Activated naive CD4-positive, alpha-beta T cell treated with anti-CD3 and anti-CD28 coated beads, Interleukin-2, amount 50 U/mL, for 72 hours (primary cell): ENCODE measurements around the gene NSRP1. TPM values are rescaled to one million over a fixed set of nuclear protein-coding genes. Genes with fewer than 3 reads are reported as not detected.
A peak's percentile ranks its signal among the peaks of the same experiment; 100 is the strongest.

Experiments used
- ATAC-seq, 2 donors: fragments of 150-1000 bp; cut with Tn5 transposase; 2 replicates each; pipeline ENCODE4 v1.10.0; 2021; ENCODE audit warnings: mild to moderate bottlenecking in 2 of 2, moderate library complexity in 2 of 2
- DNase-seq, 2 donors: peaks; one replicate each; pipeline ENCODE4 v3.0.0; 2021 to 2022; ENCODE audit warnings: low spot score in 2 of 2
- H3K27ac Mint-ChIP-seq, 2 donors: one replicate each; pipeline ENCODE4 v1.8.0; 2022; ENCODE audit warnings: mild to moderate bottlenecking in 2 of 2, mixed read lengths in 2 of 2
- H3K36me3 Mint-ChIP-seq, 2 donors: one replicate each; pipeline ENCODE4 v1.8.0; 2022; ENCODE audit warnings: mixed read lengths in 2 of 2
- H3K9me3 Mint-ChIP-seq, 2 donors: one replicate each; pipeline ENCODE4 v1.8.0; 2022; ENCODE audit warnings: mixed read lengths in 2 of 2
- total RNA-seq, 2 donors: library from RNA; stranded (reverse); gene quantifications; one replicate each; pipeline ENCODE4 v1.2.3, GENCODE V29; 2022

NSRP1 gene
- total RNA-seq, 2 donors from 2014 or later, result 22.0 to 33.6 TPM

DNA sequence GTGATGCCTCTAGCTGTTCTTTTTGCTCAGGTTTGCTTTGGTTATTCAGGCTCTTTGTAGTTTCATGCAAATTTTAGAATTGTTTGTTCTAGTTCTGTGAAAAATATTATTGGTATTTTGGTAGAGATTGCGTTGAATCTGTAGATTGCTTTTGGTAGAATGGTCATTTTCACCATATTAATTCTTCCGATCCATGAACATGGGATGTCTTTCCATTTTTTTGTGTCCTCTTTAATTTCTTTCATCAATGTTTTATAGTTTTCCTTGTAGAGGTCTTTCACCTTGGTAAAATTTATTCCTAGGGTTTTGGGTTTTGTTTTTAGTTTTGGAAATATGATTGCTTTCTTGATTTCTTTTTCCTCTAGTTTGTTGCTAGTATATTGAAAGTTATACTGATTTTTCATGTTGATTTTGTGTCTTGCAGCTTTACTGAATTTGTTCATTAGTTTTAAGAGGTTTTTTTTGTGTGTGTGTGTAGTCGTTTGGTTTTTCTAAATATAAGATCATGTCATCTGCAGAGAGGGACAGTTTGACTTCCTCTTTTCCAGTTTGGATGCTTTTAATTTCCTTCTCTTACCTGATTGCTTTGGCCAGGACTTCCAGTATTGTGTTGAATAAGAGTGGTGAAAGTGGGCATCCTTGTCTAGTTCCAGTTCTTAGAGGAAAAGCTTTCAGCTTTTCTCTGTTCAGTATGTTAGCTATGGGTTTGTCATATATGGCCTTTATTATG is 42.4 kb downstream of the NSRP1 start:
- DNase-seq (no peak), ATAC-seq (no peak)
- Mint-ChIP-seq H3K9me3 (peaks cover 10% of the 10 kb centered on the region in 2 donors), H3K36me3 (peaks cover 26 to 46% of the 10 kb centered on the region in 2 donors), H3K27ac (no peak overlapping the region)

DNA sequence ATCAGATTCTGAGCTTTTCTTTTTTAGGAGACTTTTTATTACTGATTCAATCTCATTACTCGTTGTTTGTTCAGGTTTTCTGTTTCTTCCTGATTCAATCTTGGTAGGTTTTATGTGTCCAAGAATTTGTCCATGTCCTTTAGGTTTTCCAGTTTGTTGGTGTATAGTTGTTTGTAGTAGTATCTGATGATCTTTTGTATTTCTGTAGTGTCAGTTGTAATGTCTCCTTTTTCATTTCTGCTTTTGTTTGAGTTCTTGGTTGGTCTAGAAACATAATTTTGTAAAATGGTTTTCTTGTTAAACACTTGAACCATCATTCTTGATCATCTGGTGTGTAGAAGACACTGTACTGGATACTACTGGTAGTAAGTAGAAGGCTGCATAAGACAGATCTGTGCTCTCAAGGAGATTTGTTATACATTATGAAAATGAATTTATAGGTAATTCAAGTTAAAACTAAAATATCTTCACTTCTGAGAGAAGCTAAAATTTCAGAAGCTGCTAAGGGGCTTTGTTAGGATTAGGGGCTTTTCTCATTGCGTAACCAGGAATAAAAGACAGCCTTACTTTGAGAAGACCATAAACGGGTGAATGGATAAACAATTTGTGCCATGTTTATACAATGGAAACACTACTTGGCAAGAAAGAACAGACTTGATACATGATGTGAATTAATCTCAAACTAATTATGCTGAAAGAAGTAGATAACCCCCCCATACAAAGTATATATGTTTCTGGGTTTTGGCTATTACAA is 44.0 kb downstream of the NSRP1 start:
- ATAC-seq, result no peak
- peaks cover 26 to 46% of the 10 kb centered on the region in 2 donors for H3K36me3 Mint-ChIP-seq
- no peak overlapping the region for H3K27ac Mint-ChIP-seq
- DNase-seq, result no peak
- peaks cover 10% of the 10 kb centered on the region in 2 donors for H3K9me3 Mint-ChIP-seq

DNA sequence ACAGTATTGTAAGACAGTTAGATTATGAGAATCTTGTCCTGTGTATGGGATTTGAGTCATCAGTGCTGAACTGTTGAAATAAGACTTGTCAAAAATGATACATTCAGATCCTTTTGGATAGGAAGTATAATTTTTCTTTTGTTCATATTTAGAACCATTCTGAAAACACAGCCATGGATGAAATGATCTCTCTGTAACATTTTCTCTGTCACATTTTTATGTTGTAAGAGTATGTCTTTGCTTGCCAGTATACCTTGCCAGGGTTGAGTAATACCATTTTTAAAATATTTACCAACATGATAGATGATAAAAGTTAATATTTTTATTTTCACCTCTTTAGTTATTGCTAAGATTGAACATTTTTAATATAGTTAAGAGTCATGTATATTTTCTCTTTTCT is 45.0 kb downstream of the NSRP1 start:
- Mint-ChIP-seq H3K27ac (no peak overlapping the region), H3K36me3 (peaks cover 26 to 39% of the 10 kb centered on the region in 2 donors), H3K9me3 (peaks cover 10% of the 10 kb centered on the region in 2 donors)
- ATAC-seq (no peak), DNase-seq (no peak)

DNA sequence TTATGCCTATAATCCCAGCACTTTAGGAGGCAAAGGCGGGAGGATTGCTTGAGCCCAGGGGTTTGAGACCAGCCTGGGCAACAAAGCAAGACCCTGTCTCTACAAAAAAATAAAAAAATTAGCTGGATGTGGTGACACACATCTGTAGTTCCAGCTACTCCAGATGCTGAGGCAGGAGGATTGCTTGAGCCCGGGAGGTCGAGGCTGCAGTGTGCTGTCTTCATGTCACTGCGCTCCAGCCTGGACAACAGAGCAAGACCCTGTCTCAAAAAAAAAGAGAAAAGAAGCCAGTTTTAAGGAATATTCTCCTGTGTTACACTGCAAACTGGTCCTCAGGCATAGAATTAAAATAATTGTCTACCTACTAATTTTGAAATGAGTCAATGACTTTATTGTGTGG is 47.9 kb downstream of the NSRP1 start:
- no peak overlapping the region for H3K27ac Mint-ChIP-seq
- ATAC-seq, result no peak
- H3K36me3 Mint-ChIP-seq, result peaks cover 12 to 13% of the 10 kb centered on the region in 2 donors
- no peak for DNase-seq
- H3K9me3 Mint-ChIP-seq, result peaks cover 0 to 10% of the 10 kb centered on the region in 2 donors

DNA sequence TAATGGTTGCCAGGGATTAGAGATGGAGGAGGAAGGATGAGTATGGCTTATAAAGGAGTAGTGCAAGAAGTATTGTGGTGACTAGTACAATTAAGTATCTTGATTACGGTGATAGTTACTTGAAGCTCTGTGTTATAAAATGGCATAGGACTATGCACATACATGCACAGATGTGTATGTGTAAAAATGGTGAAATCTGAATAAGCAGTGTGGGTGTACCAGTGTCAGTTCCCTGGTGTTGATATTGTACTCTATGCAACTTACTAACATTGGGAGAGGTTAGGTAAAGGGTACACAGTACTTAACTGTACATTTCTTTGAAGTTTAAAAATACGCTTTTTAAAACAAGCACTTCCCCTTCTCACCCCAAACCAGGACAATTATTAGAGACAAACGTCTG is 48.5 kb downstream of the NSRP1 start:
- Mint-ChIP-seq H3K9me3 (peaks cover 0 to 5% of the 10 kb centered on the region in 2 donors), H3K36me3 (peaks cover 6 to 7% of the 10 kb centered on the region in 2 donors), H3K27ac (no peak overlapping the region)
- DNase-seq, result no peak
- no peak for ATAC-seq

DNA sequence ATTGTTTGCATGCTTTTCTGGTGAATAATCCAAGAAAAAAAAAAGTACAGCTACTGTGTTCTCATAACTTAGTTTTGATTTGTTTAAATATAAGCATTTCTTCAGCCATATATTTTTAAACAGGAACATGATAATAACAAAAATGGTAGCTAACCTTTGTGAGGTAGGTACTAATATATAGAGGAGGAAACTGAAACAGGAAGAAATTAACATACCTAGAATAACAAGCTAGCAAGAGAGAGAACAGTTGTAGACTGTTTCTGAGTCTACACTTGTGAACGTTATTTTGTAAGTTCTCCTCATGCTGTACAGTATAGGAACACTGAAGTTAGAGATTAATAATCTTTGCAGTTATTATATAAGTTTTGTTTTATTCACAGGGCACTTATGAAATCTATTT is 49.3 kb downstream of the NSRP1 start:
- peak overlapping the region in 1 of 2 donors; percentile 14 for H3K27ac Mint-ChIP-seq
- no peak for ATAC-seq
- no peaks in the 10 kb centered on the region for H3K9me3 Mint-ChIP-seq
- DNase-seq, result no peak
- H3K36me3 Mint-ChIP-seq, result no peaks in the 10 kb centered on the region

DNA sequence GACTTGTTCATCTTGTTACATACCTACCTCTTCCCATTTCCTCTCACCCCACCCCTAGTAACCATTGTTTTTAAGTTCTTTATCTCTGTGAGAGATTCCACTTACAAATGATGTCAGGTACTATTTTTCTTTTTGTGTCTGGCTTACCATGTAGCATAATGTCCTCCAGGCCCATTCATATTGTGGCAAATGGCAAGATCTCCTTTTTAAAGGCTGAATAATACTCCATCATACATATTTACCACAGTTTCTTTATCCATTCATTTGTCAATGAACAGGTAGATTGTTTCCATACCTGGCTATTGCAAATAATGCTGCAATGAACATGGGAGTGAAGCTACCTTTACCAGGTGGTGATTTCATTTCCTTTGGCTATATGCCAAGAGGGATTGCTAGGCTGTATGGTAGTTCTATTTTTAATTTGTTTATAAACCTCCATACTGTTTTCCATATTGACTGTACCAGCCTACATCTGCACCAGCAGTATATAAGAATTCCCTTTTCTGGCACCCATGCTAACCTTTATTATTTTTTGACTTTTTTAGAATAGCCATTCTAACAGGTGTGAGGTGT is 53.9 kb downstream of the NSRP1 start:
- DNase-seq (no peak), ATAC-seq (no peak)
- H3K36me3 Mint-ChIP-seq, result peaks cover 0 to under 1% of the 10 kb centered on the region in 2 donors
- H3K27ac Mint-ChIP-seq, result no peak overlapping the region
- no peaks in the 10 kb centered on the region for H3K9me3 Mint-ChIP-seq

DNA sequence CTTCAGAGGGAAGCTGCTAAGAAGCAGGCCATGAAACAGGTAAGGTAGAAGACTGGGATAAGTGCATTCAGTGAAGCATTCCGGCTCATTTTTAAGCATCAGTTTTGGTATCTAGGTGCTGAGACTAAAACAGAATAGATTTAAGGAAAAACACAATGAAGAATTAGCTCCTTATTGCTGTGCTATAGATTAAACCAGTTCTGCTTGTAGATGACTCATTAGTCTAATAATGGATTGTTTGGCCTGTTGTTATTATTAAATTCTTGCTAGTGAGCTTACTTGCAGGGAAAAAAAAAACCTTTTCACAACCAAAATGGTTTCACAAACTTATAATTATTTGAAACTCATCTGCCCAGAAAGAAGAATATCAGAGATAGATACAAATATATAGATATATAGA is 55.9 kb downstream of the NSRP1 start:
- Mint-ChIP-seq H3K36me3 (peaks cover 6 to 9% of the 10 kb centered on the region in 2 donors), H3K27ac (no peak overlapping the region), H3K9me3 (no peaks in the 10 kb centered on the region)
- ATAC-seq (no peak), DNase-seq (no peak)

DNA sequence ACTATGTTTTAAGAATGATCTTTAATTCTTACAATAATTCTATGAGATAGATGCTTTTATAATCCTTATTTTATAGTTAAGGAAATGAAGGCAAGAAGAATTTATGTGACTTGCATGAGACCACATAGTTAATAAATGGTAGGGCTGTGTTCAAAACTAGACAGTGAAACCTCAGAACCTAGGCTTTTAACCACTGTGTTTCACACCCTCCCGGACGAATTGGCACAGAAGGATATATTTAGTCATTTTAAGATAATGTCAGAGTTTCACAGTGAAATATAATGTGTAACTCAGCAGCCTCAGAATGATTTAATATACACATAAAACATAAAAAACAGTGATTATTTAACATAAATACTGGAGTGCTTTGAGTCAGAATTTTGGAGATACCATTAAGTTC is 57.0 kb downstream of the NSRP1 start:
- DNase-seq, result peak in 1 of 2 donors; percentile 31
- no peaks in the 10 kb centered on the region for H3K9me3 Mint-ChIP-seq
- H3K27ac Mint-ChIP-seq, result peak overlapping the region in 1 of 2 donors; percentile 35
- H3K36me3 Mint-ChIP-seq, result peaks cover 6 to 9% of the 10 kb centered on the region in 2 donors
- ATAC-seq, result peak; percentile 93 to 99

DNA sequence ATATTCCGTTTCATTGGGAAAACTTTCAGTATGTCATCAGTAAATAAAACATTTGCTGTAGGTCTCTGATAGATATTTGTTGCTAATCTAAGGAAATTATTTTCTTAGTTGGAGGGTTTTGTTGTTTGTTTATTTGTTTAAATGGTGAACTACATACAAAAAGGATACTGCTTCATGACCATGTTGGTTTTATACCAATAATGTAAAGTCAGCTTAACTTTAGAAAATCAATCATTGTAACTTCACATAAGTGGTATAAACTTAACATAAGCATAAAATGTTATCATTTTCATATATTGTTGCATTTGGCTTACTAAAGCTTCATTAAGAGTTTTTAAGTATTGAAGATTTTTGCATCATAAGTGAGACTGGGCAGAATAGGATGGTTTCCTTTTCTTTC is 57.9 kb downstream of the NSRP1 start:
- Mint-ChIP-seq H3K27ac (peak overlapping the region in 1 of 2 donors; percentile 35), H3K36me3 (peaks cover 6 to 9% of the 10 kb centered on the region in 2 donors), H3K9me3 (no peaks in the 10 kb centered on the region)
- no peak for ATAC-seq
- no peak for DNase-seq

DNA sequence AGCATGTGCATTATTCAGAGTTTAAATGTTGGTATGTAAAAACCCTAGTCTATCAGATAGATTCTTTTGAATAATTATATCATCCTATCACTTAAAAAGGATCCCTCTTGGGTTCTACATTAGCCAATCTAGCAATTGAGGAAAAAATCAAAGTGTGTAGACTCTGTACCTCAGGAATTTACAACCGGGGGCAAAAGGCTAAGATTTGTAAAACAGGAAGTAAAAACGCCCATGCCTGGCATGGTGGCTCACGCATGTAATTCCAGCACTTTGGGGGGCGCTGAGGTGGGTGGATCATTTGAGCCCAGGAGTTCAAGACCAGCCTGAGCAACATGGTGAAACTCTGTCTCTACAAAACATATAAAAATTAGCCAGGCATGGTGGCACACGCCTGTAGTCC is 60.2 kb downstream of the NSRP1 start:
- DNase-seq (no peak), ATAC-seq (no peak)
- Mint-ChIP-seq H3K9me3 (no peaks in the 10 kb centered on the region), H3K27ac (no peak overlapping the region), H3K36me3 (peaks cover 12 to 19% of the 10 kb centered on the region in 2 donors)

DNA sequence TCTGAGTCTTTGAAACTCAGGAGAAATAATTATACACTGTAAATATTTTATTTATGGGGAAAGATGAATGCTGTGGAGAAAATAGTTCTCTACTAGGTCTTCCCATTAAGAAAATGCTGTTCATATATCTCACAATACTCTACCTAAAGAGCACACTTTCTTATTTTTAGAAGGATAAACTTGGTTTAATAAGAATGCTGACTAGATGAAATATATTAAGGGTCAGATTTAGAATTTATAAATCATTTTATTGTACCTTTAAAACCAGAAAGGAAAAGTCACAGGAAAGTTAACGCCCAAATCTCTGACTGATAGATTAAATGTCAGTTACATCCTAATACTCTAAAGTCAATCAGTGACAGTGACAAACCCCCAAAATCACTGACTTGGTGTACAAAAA is 70.1 kb downstream of the NSRP1 start:
- Mint-ChIP-seq H3K27ac (no peak overlapping the region), H3K36me3 (peaks cover 8 to 20% of the 10 kb centered on the region in 2 donors), H3K9me3 (no peaks in the 10 kb centered on the region)
- DNase-seq, result no peak
- ATAC-seq, result no peak

DNA sequence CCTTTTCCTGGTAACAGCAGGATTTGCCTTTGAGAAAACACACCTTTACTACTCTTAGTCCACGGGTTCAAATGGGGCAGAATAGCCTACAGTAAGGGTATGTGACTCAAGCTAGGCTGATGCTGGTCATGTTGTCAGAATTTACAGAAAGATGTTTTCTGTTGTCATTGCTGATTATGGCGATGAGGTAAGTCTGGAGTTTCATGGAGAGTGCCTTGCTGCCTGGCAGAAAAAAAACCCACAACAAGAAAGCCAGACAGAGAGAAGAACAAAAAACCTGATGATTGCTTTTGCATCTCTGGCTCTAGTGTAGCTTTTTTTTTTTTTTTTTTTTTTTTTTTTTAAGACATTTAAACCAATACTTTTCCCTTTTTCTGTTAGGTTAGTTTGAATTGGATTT is 71.0 kb downstream of the NSRP1 start:
- ATAC-seq (no peak), DNase-seq (no peak)
- Mint-ChIP-seq H3K36me3 (peaks cover 8 to 20% of the 10 kb centered on the region in 2 donors), H3K27ac (no peak overlapping the region), H3K9me3 (no peaks in the 10 kb centered on the region)

DNA sequence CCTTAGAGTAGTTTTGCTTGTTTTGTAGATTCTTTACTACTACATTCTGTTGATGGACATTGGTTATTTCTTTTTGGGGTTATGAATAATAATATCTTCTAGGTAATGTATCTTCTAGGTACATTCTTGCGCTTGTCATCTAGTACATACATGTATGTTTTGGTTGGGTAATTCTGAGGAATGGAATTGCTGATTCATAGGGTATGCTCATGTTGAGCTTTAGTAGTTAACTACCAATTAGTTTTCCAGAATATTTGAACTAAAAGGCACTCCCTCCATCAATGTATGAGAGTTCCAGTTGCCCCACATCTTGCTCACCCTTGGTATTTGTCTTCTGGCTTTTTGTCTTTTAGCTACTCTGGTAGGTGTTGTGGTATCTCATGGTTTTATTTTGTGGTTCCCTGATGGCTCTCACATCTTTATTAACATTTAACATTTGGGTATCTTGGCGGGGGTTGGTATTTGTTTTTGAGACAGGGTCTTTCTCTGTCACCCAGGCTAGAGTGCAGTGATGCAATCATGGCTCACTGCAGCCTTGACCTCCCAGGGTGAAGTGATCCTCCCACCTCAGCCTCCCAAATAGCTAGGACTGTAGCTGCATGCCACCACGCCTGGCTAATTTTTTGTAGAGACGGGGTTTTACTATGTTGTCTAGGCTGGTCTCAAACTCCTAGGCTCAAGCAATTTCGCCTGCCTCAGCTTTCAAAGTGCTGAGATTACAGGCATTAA is 71.8 kb downstream of the NSRP1 start:
- H3K27ac Mint-ChIP-seq, result no peak overlapping the region
- peaks cover 8 to 14% of the 10 kb centered on the region in 2 donors for H3K36me3 Mint-ChIP-seq
- no peak for ATAC-seq
- DNase-seq, result no peak
- H3K9me3 Mint-ChIP-seq, result no peaks in the 10 kb centered on the region

DNA sequence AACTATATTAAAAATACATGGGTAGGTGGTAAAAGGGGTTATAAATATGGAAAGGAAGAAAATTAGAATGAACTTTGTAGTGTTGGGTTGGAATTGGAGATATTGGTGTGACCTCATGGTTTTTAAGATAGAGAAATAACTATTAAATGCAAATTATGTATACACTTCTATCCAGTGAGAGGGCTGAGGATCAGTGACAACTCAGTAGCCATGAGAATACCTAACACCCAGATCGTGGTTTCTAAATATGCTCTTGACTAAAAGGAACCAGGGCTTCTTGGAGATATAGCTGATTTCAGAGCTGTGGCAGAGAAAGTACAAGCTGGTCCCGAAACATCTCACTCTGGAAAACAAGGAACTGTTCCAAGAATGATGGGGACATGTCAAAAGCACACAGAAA is 74.5 kb downstream of the NSRP1 start:
- DNase-seq (no peak), ATAC-seq (no peak)
- no peaks in the 10 kb centered on the region for H3K9me3 Mint-ChIP-seq
- no peak overlapping the region for H3K27ac Mint-ChIP-seq
- H3K36me3 Mint-ChIP-seq, result no peaks in the 10 kb centered on the region

DNA sequence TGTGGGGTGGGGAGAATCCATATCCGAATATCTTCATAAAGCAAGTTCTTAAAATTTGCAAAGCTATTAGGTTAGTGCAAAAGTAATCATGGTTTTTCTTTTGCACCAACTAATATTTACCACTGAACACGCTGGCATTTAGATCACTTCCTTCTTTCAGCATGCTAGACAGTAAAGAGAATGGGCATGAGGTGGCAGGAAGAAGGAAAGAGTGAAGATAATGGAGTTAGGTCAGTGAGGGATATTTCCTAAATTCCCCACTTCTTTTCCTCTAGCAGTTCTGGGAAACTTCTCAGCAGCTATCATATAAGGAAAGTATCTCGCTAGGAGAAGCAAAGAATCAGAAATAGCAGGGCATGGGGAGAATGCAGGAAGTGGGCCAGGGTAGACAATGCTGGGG is 79.9 kb downstream of the NSRP1 start:
- no peak for DNase-seq
- Mint-ChIP-seq H3K27ac (no peak overlapping the region), H3K36me3 (no peaks in the 10 kb centered on the region), H3K9me3 (no peaks in the 10 kb centered on the region)
- ATAC-seq, result no peak

DNA sequence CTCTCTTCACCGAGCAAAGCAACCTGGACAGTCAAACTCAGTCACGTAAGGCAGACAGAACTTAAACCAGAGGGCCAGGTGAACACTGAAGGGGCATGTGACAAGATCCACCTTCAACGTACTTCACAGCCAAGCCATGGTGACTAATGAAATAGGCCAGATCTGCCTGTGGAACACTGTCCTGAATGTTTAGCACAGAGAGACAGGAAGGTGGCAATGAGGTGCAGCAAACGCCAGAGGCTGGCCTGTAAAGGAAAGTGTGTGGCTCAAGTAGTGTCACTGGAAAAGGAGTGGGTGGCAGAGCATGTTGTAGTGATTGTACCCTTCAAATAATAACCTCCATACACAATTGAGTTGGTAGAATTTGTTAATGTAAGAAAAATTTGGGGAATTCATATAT is 80.8 kb downstream of the NSRP1 start:
- Mint-ChIP-seq H3K9me3 (no peaks in the 10 kb centered on the region), H3K27ac (no peak overlapping the region), H3K36me3 (no peaks in the 10 kb centered on the region)
- ATAC-seq (no peak), DNase-seq (no peak)
